HG03378 (cell line): ENCODE results near the gene UNC13A.
"Not testable (repeated sequence)": the region's sequence is repeated elsewhere in the genome, so short reads cannot be mapped to it uniquely, and the experiment has no call there.

Source experiments
- ATAC-seq: cut with Tn5 transposase; IDR thresholded peaks from one replicate; pipeline ENCODE4 v1.9.1; 2021; ENCODE audit warnings: mild to moderate bottlenecking, moderate library complexity; ENCODE audit not compliant: unreplicated experiment

The UNC13A gene

GRCh38 chr19:17606590-17607185 is 81.5 kb downstream of the UNC13A start:
- no peak for ATAC-seq

- peak; percentile 45 for ATAC-seq
Measured at GRCh38 chr19:17605761-17606589, 82.2 kb downstream of the UNC13A start.

DNA sequence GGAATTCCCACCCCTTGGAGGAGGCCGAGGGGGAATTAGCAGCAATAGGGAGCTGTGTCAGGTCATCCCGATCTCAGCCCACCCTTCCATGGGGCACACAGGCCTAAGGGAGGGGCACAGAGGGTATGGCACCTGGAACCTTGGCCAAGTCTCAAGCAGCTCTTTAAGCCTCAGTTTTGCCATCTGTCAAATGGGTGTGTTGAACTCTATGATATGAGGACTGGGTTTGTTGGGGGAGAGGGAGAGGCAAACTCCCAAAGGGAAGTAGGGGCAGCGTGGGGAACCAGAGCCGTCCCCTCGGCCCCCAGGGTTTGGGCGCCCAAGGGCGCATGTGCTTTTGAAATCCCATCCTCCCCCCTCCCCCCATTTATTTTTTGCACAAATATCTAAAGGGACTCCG is 83.0 kb downstream of the UNC13A start:
- ATAC-seq, result no peak

DNA sequence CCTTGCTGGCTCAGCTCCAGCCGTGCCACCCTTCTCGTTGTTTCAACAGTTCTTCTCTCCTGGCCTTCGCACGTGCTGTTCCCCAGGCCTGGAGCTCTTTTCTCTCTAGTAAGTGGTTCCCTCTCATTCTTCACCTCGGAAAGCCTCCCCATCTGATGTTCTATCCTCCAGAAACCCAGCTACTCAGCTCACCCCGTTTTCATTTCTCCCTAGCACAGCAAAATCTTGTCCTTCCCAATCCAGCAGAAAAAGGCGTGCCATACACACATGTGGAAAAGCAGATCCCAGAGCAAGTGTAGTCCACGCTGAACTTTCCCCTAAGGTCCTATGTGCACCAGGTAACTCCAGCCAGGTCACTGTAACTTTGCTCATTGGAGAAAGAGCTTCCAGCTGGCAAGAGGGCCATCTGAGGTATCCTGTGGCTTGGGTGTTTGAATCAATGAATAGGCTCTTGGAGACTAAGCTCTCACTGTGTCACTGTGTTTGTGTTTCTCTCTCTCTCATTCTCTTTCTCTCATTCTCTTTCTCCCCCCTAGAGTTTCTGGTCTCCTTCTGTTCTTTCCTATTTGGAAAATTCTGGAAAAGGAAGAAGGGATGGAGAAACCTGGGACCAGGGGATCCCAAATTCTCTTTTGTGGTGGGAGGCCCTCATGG is 83.7 kb downstream of the UNC13A start:
- no peak for ATAC-seq

- no peak for ATAC-seq
Measured at GRCh38 chr19:17602872-17603510, 85.2 kb downstream of the UNC13A start.

DNA sequence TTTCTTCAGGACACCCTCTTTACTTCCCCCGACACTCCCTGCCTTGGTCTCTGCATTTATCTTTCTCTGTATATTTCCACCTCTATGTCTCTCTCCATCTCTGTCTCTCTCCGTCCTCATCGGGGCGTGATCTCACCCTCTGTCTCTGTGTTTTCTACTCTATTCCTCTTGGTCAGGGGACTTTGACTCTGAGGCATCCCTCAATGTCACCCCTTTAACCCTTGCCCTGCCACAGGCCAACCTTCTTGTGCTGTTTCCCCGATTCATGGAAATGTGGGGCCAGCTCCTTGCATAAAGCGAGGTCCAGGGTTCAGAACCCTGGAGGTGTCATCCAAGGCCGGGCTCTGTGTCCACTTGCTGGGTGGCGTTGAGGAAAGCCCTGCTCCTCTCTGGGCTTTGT is 85.9 kb downstream of the UNC13A start:
- no peak for ATAC-seq

DNA sequence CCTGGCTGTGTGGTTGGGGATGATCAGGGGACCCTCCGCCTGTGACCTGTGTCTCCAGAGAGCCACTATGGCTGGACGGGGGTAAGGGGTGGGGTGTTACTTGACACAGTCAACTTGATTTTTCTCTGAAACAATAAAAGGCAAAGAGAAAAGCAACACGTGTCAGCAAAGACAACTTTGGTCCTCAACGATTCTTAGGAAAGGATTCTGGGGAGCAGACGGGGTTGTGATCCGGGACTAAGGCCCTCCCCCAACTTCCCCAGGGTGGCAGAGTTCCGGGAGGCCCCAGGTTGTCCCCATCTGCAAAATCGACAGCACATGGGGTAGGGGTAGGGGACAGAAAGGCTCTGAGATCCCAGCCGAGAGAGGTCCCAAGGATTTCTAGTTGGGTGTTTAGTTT is 86.5 kb downstream of the UNC13A start:
- no peak for ATAC-seq

- ATAC-seq, result no peak
Measured at GRCh38 chr19:17599780-17600179, 88.4 kb downstream of the UNC13A start.

GRCh38 chr19:17598953-17599352 is 89.2 kb downstream of the UNC13A start:
- ATAC-seq, result no peak

DNA sequence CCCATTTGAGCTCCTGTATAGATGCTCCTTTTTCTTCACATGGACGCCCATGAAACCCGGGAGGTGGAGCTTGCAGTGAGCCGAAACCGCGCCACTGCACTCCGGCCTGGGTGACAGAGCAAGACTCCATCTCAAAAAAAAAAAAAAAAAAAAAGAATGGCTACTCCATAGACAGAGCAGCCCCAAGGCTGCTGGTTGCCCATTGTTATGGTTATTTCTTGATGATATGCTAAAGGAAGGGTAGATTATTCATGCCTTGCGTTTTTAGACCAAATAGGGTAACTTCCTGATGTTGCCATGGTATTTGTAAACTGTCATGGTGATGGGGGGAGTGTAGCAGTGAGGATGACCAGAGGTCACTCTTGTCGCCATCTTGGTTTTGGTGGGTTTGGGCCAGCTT is 90.1 kb downstream of the UNC13A start:
- not testable (repeated sequence) for ATAC-seq

DNA sequence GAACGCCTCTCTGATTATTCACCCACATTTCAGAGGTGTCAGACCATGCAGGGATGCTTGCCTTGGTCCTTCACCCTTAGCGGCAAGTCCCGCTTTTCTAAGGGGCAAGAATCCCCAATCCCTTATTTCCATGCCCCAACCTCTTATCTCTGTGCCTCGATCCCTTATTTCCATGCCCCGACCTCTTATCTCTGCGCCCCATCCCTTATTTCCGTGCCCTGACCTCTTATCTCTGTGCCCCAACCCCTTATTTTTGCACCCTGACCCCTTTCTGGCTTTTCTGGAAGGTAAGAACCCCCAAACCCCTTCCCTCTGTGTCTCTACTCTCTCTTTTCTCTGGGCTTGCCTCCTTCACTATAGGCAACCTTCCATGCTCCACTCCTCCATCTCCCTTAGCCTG is 93.9 kb downstream of the UNC13A start:
- not testable (repeated sequence) for ATAC-seq

DNA sequence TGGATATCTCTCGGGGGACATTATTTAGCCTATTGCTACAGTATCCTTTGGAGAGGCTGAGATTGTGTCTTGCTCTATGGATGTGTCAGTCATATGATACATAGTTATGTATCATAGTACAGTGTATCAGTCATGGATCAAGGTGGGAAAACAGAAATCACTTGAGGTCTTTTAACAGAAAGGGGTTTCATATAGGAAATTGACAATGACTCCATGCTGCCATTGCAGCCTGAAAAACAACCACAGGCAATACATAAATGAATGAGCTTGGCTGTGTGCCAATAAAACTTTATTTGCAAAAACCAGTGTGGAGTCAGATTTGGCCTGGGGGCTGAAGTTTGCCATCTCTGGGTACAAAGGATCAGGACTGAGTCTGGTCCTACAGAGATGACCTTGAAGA is 97.3 kb downstream of the UNC13A start:
- no peak for ATAC-seq

GRCh38 chr19:17585395-17585794 is 102.8 kb downstream of the UNC13A start:
- ATAC-seq, result not testable (repeated sequence)

- no peak for ATAC-seq
Measured at GRCh38 chr19:17584132-17584531, 104.0 kb downstream of the UNC13A start.

DNA sequence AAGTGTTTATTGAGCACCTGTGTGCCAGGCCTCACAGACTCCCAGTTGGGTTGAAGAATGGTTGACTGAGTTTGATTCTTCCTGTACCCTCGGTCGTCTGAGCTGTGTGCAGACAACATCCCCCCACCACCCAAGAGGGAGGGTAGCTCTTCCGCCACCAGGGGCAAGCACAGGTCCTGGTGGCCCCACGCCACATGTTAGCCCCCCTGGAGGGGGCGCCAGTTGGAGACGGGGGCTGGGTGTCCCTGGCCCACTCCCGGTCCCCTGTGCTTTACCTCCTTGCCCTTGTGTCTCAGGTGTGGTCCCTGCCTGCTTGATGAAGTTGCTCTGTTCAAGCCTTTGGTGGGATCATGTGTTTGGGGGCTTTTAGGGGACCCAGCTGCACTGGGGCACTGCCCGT is 105.5 kb downstream of the UNC13A start:
- ATAC-seq, result no peak

- ATAC-seq, result no peak
Measured at GRCh38 chr19:17581211-17581874, 106.8 kb downstream of the UNC13A start.

- ATAC-seq, result no peak
Measured at GRCh38 chr19:17580470-17581144, 107.5 kb downstream of the UNC13A start.

DNA sequence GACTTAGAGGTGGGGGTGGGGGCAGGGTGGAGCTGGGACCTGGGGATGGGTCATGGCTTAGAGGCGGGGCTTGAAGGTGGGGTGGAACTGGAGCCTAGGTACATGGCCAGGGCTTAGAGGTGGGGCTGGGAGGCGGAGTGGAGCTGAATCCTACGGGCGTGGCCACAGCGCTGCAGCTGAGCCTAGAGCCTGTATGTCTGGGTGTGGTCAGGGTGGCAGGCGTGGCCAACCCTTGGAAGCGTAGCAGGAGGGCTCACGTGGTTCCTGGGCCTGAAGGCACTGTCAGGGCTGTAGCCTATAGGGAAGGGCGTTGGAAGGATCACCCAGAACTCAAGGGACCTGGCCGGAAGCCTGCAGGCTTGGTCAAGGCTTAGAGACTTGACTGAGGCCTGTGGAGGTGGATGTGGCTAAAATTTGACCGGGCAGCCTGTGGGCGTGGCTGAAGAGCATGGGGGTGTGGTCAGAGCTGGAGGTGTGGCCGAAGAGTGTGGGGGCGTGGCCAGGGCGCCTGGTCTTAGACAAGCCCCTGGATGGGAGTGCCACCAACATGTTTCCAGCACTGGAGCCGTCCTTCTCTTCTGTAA is 108.4 kb downstream of the UNC13A start:
- no peak for ATAC-seq

GRCh38 chr19:17577457-17578097 is 110.6 kb downstream of the UNC13A start:
- no peak for ATAC-seq
